NCI-H345 (cell line): ENCODE results near the gene IGF2R.

Experiments
- DNase-seq: peaks from one replicate; lab custom pipeline; 2025; lab: John Stamatoyannopoulos, UW

The IGF2R gene

GRCh38 chr6:160028487-160029275 lies 59.8 kb downstream of the IGF2R start:
- DNase-seq: no peak

GRCh38 chr6:160029525-160029924 lies 60.6 kb downstream of the IGF2R start:
- no peak for DNase-seq

GRCh38 chr6:160030103-160030502 lies 61.2 kb downstream of the IGF2R start:
- DNase-seq: no peak

GRCh38 chr6:160031442-160031841 lies 62.6 kb downstream of the IGF2R start:
- no peak for DNase-seq

DNA sequence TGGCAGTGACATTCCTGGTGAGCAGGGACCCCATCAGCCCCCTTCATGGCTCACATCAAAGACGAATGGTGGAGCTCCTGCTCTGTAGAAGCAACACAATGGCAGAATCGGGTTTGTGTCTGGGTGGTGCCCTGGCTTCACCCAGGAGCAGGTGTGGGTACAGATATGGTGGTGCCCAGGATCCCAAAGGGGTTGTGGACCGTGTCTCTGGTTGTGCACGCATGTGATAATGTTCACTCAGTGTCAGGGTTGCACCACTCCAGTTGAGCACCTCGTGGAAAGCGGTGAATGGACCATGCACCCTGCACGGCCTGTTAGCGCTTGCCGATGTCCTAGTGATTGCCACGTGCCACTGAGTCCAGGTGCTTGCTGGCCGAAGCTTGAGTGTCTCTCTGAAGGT lies 63.0 kb downstream of the IGF2R start:
- DNase-seq: no peak

GRCh38 chr6:160032538-160032937 lies 63.7 kb downstream of the IGF2R start:
- DNase-seq: no peak

DNA sequence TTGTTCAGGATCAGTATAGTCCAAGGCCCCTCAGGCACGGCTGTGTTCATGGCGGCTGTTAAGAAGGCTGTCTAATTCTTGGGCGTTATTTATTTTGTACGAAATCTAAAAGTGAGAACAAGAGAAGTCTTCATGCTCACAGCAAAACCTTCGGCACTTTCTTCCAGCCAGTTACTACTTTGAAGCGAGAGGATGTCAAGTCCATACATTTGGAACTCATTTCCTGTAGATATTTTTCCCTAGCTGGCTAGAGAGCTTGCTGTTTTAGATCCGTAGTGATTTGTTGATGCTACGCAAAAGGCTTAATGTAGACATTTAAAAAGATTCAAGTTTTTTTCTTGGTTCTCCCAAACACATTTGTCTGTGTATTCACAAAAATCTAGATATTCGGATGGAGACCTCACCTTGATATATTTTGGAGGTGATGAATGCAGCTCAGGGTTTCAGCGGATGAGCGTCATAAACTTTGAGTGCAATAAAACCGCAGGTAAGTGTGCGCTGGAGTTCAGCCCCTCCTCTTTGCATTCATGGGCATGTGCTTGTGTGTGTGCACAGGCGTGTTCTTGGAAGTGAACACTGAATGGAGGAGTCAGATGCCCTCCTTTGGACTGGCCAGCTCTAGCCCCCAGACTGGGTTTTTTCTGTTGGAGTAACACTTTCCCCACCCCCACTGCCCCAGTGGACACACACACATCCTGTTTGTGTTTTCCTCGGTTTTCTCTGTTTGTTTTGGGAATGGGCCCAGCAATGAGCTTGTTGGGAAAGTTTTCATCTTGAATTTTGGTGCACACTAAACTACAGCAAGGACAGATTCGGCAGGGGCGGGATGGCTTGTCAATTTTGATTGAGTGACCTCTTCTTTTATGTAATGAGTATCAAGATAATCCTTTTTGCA lies 65.4 kb downstream of the IGF2R start:
- DNase-seq: no peak

- no peak for DNase-seq
These were observed 66.4 kb downstream of the IGF2R start for GRCh38 chr6:160035241-160035640.

DNA sequence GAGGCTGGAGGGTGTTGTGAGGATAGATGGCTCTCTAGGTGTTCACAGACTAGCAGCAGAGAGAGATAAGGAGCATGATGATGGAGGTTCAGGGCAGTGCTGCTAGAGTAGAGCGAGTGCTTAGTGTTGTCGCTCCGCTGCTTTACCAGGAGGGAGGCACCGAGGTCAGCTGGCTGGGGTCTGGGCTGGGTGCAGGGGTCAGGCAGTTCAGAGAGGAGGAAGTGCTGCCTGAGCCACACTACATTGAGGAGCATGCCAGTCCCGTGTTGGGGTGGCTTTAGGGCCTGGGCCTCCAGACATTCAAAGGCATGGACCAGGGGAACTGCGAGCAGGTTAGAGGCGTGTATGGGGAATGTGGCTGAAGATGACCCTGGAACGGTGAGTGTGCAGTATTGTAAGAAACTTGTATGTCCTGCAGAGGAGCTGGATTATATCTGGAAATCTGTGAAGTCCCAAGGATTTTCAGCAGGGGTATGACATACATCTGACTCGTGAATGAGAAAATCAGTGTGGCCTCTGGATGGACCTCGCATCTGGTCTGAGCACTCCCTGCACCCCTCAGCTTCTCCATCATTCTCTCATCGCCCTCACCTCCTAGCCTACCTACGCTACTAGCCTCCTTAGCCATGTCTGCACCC lies 66.9 kb downstream of the IGF2R start:
- no peak for DNase-seq

DNA sequence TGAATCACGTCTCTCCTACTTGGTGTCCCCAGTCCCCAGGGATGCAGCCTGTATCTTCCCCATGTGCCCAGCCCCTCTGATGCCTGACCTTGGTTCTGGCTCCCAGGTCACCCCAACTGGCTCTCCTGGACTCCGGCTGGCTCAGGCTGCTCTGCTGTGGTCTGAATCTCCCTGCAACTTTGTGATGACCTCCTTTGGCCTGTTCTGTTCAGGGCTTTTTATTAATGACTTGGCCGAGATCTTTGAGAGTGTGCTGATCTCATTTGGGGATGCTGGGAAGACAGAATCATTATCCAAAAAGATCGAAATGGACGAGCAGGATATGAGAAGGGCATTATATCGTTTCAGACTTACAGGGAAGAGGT lies 67.4 kb downstream of the IGF2R start:
- no peak for DNase-seq

GRCh38 chr6:160036790-160037206 lies 67.9 kb downstream of the IGF2R start:
- DNase-seq: no peak

DNA sequence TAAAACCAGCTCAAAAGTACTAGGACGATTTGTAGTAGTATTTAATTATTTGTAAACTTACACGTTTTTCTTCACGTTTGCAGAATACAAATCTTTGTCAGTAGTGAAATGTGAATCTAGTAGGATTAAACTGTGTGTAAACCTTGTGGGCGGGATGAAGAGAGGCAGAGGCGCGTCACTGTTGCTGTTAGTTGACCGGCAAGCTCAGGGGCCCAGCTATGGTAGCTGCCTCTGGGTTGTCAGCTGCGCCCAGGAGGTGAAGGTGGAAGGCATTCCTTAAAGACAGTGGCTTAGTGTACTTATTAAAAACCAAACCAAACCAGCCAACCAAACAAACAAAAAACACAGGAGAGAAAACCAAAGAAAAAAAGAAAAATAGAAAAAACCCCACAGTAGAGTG lies 69.6 kb downstream of the IGF2R start:
- DNase-seq: no peak

- DNase-seq: no peak
These were observed 70.6 kb downstream of the IGF2R start for GRCh38 chr6:160039441-160039840.

- no peak for DNase-seq
These were observed 71.2 kb downstream of the IGF2R start for GRCh38 chr6:160040055-160040454.

DNA sequence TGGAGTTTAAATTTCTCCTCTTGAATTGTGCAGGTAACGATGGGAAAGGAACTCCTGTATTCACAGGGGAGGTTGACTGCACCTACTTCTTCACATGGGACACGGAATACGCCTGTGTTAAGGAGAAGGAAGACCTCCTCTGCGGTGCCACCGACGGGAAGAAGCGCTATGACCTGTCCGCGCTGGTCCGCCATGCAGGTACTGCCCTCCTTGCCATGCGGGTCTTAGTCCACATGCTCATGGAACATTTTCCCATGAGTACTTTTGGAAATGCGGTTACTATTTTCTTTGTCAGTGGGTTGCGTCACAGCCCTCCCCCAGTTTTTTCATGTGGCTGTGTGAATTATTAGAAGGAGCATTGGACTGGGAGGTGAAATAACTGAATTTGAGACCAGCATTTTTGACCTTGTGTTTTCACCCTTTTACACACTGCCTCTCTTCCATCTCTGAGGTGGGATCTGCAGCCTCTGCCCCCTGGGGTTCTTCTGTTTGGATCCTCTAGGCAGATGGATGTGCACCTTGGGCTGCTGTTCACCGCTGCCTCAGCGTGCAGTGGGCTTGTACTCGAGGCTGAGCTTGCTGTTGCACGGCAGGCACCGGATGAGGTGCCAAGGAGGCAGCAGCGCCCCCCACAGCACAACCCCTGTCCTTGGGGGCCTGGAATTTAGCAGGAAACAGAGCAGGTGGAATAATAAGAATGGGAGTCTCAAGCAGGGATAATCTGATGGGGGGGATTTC lies 71.8 kb downstream of the IGF2R start:
- DNase-seq: no peak

DNA sequence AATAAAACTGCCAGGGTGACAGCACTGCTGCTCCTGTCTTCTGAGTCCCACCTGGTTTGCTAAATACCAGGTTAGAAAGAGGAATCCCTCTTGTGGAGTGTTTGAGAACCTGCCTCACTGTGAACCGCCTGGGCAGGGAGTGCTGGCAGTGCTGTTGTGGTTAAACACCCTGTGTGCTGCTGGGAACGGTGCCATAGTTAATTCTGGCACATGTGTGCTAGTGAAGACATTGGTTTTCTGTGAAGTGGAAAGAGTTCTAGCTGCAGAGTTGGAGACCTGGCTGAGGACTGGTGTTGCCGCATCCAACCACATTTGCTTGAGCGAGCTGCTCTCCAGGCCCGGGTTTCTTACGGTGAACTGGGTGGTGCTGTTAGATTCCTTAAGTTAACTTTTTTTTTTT lies 72.7 kb downstream of the IGF2R start:
- DNase-seq: no peak

- DNase-seq: no peak
These were observed 73.3 kb downstream of the IGF2R start for GRCh38 chr6:160042014-160042773.

- DNase-seq: no peak
These were observed 74.0 kb downstream of the IGF2R start for GRCh38 chr6:160042788-160043301.

- DNase-seq: no peak
These were observed 74.9 kb downstream of the IGF2R start for GRCh38 chr6:160043784-160044183.

DNA sequence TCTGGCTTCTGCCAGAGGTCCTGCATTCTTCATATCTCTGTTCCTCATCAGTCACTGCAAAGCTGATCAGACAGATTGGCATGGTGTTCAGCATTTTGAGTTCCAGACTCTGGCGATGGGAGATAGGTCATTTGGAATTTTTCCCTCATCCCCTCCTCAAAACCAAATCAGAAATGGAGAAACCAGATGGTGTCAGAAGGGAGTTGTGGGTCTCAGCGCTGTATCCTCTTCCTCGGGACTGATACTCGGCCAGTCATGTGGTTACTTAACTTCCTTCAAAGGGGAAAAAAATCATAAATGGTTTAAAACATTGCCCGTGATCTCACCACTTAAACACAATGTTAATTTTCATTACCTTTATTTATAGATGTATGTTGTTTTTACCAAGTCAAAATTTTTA lies 75.8 kb downstream of the IGF2R start:
- no peak for DNase-seq

DNA sequence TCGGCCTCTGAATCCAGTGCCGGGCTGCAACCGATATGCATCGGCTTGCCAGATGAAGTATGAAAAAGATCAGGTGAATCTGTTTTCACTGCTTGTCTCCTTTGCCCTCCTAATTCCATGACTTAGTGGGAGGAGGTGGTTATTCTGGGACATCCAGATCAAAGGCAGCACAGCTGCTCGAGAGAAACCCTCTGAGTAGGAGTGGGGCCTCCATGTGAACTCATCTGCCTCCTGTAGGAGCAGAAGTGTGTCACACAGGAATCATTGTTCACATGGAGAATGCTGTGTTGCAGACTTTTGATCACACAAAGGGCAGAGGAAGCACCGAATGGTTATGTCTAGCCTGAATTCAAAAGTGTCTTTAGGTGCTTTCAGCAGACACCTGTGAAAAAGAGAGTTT lies 79.6 kb downstream of the IGF2R start:
- DNase-seq: no peak
